Spleen (tissue), 11 donors: ENCODE results near the gene ACBD6. TPM values are rescaled to one million over a fixed set of nuclear protein-coding genes. Genes with fewer than 3 reads are reported as not detected.

Experiments
- DNase-seq: peaks from one replicate; pipeline ENCODE4 v3.0.0-alpha.2; 2020
- H3K27ac ChIP-seq, 8 donors: fragments of 200-600 bp; sonication (generic) in 7 of 8; 1 replicate in 4 of 8; 2 replicates in 4 of 8; pipeline versions ENCODE4 v1.5.0 to v1.8.0; 2016 to 2021; ENCODE audit warnings: inconsistent platforms in 4 of 8, mild to moderate bottlenecking in 4 of 8, moderate library complexity in 1 of 8
- H3K27me3 ChIP-seq, 7 donors: fragments of 200-600 bp; sonication (generic) in 6 of 7; replicated peaks in 1 of 7; 1 replicate in 4 of 7; 2 replicates in 3 of 7; pipeline versions ENCODE4 v1.5.0 to v1.8.0; 2016 to 2021; ENCODE audit warnings: inconsistent platforms in 3 of 7, mild to moderate bottlenecking in 1 of 7
- H3K36me3 ChIP-seq, 6 donors: fragments of 200-600 bp; sonication (generic) in 5 of 6; 1 replicate in 4 of 6; 2 replicates in 2 of 6; pipeline versions ENCODE4 v1.5.0 to v1.8.0; 2016 to 2021; ENCODE audit warnings: inconsistent platforms in 2 of 6
- H3K4me1 ChIP-seq, 6 donors: fragments of 200-600 bp; sonication (generic) in 5 of 6; 1 replicate in 3 of 6; 2 replicates in 3 of 6; pipeline versions ENCODE4 v1.5.0 to v1.8.0; 2016 to 2021; ENCODE audit warnings: inconsistent platforms in 3 of 6
- H3K4me3 ChIP-seq, 8 donors: fragments of 200-600 bp; sonication (generic) in 7 of 8; 1 replicate in 4 of 8; 2 replicates in 4 of 8; pipeline versions ENCODE4 v1.5.0 to v1.8.0; 2016 to 2021; ENCODE audit warnings: inconsistent platforms in 4 of 8, mild to moderate bottlenecking in 4 of 8, moderate library complexity in 2 of 8
- H3K9me3 ChIP-seq, 8 donors: fragments of 200-600 bp; sonication (generic) in 7 of 8; 1 replicate in 4 of 8; 2 replicates in 4 of 8; pipeline versions ENCODE4 v1.5.0 to v1.8.0; 2016 to 2021; ENCODE audit warnings: inconsistent platforms in 4 of 8
- POLR2A ChIP-seq, 3 donors: fragments of 450-650 bp; IDR thresholded peaks; one replicate each; pipeline ENCODE4 v1.5.1; 2017; ENCODE audit warnings: antibody characterized with exemption in 3 of 3, mild to moderate bottlenecking in 1 of 3
- POLR2AphosphoS5 ChIP-seq, 3 donors: sonication (generic); formaldehyde crosslinking; IDR thresholded peaks; one replicate each; pipeline ENCODE4 v1.5.1; 2017; ENCODE audit warnings: antibody characterized with exemption in 3 of 3
- WGBS, 5 donors: extraction: QIAGEN DNeasy Blood & Tissue Kit in 3 of 5; methylation state at CpG; one replicate each; pipeline versions ENCODE4 v1.1.5 to v1.1.7; 2013 to 2018; 5-methylcytosine and 5-hydroxymethylcytosine counted together
- intact Hi-C: fragments of 100-400 bp; cut with DNase I; formaldehyde crosslinking; loops from one replicate; pipeline ENCODE4 v1.15.0; 2023; ENCODE audit warnings: low total_unique reads
- polyA plus RNA-seq, 3 donors: library from polyadenylated mRNA; stranded (reverse); fragments of 200-250 nt; gene quantifications; one replicate each; pipeline ENCODE4 v1.2.1, GENCODE V29; 2013
- total RNA-seq, 7 donors: library from RNA; depleted of rRNA in 3 of 7; stranded (reverse); fragments of >200 nt in 3 of 7; fragmentation: NEBNext Ultra II Directional in 4 of 7; extraction: Animal tissue kit (Norgen Biotek cat#: 25700) in 4 of 7; gene quantifications; one replicate each; pipeline versions ENCODE4 v1.1.0 to v1.2.1, GENCODE V29; 2016 to 2021
- TF ChIP-seq, protein P1 (sequence below), 11 experiments: fragments of 200-600 bp in 7 of 11; fragments of 450-650 bp in 4 of 11; sonication (generic) in 4 of 11; IDR thresholded peaks in 8 of 11; conservative IDR thresholded peaks in 3 of 11; 1 replicate in 7 of 11; 2 replicates in 4 of 11; pipeline versions ENCODE4 v1.4.0 to v1.8.0; 2016 to 2021; ENCODE audit warnings: antibody characterized with exemption in 11 of 11, inconsistent platforms in 4 of 11, mild to moderate bottlenecking in 1 of 11
- donor health status: healthy with polysubstance abuse.
- donor health status: DM: no; HTN: no; CAD: no; lungs with moderate emphysema.
- donor health status: DM: no; HTN: no; CAD: no.
- donor health status: Bipolar disorder and iron deficiency.
- donor health status: healthy.
- donor health status: DM: no; HTN: no; CAD: no.
- donor health status: DM: yes; HTN: yes; CAD: no.

ACBD6 gene
- total and polyA plus RNA-seq, 10 donors = 27.2 to 62.9 (median 38.3) TPM

DNA sequence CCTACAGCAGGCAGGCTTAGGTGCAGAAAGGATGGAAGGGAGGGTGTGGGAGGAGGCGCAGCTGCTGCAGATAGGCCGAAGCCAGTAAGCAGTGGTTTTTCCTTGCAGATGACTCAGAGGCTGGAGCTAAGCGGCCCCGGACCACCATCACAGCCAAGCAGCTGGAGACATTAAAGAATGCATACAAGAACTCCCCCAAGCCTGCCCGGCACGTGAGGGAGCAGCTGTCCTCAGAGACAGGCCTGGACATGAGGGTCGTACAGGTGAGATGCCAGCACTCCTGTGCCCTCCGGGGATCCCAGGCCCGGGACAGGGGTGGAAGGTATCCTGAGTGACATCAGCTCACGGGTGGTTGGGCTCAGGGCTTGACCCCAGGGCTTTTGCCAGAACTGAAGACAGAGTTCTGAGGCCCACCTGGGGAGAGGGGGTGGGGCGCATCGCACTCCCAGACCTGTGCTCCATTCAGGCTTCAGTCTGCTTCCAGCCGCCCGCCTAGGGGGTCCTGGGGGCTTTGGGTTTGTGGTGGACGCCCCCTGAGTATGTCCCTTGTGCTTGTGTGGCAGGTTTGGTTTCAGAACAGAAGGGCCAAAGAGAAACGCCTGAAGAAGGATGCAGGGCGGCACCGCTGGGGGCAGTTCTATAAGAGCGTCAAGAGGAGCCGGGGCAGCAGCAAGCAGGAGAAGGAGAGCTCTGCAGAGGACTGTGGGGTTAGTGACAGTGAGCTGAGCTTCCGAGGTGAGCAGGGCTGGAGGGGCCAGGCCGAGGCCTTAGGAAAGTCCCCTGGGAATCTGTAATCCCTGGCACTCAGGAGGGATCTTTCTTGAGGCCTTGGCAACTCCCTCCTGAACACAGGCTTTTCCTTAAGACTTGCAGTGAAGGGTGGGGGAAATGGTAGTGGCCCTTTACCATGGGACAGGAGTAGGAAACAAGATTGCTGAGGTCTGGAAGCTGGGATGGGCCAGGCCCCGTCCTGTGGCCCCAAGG, 230.8 kb downstream of the ACBD6 start:
- intact Hi-C loops = no loop called here
- no peak for DNase-seq
- H3K4me3 ChIP-seq = no peak overlapping the region
- TF ChIP-seq POLR2AphosphoS5 (IDR thresholded peaks at IDR 0.05) (no peak), POLR2A (IDR thresholded peaks at IDR 0.05) (no peak)
- TF ChIP-seq, protein P1, sequence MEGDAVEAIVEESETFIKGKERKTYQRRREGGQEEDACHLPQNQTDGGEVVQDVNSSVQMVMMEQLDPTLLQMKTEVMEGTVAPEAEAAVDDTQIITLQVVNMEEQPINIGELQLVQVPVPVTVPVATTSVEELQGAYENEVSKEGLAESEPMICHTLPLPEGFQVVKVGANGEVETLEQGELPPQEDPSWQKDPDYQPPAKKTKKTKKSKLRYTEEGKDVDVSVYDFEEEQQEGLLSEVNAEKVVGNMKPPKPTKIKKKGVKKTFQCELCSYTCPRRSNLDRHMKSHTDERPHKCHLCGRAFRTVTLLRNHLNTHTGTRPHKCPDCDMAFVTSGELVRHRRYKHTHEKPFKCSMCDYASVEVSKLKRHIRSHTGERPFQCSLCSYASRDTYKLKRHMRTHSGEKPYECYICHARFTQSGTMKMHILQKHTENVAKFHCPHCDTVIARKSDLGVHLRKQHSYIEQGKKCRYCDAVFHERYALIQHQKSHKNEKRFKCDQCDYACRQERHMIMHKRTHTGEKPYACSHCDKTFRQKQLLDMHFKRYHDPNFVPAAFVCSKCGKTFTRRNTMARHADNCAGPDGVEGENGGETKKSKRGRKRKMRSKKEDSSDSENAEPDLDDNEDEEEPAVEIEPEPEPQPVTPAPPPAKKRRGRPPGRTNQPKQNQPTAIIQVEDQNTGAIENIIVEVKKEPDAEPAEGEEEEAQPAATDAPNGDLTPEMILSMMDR (IDR thresholded peaks at IDR 0.05 in 8 of 11, conservative IDR thresholded peaks at IDR 0.05 in 3 of 11) = no peak
- peaks cover 0 to 47% (median 3%) of the 10 kb centered on the region in 6 donors for H3K36me3 ChIP-seq
- no peaks in the 10 kb centered on the region for H3K4me1 ChIP-seq
- WGBS, 5 donors = 88 to 91% (median 89%) methylated on average over 20 to 23 of the region's 23 CpGs
- no peaks in the 10 kb centered on the region for H3K27me3 ChIP-seq
- H3K27ac ChIP-seq = no peak overlapping the region
- H3K9me3 ChIP-seq = no peaks in the 10 kb centered on the region

DNA sequence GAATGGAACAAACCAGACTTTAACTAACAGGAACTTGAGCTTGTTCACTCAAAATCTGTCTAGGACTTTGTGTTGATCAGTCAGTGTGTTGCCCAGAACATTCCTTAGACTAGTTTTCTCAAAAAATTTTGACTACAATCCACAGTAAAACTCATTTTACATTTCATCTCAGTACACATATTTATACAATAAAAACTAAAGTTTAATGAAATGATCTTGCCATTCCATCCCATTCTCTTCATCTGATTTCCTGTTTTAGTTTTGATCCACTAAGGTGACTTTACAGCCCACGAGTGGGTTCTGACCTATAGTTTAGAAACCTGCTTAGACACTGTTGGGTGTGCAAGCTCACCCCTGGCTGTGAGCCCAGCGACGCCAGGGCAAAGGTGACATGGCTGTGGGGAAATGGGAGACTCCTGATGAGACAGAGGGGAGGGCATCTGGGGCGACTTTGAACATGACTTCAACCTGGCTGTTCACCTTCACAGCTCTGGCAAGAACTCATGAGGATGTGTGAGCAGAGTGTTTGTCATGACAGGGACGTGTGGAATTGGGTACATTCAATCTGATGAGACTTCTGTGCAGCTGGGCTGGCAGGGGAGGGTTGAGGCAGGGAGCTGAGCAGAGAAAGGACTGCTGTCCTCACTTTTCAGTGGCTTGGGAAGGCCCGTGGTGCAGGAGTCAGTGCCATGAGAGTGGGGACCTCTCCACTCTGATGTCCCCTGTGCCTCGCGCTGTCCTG, 231.7 kb downstream of the ACBD6 start:
- H3K4me3 ChIP-seq = no peak overlapping the region
- no peaks in the 10 kb centered on the region for H3K4me1 ChIP-seq
- no peak for TF ChIP-seq POLR2A (IDR thresholded peaks at IDR 0.05)
- TF ChIP-seq, protein P1 (IDR thresholded peaks at IDR 0.05 in 8 of 11, conservative IDR thresholded peaks at IDR 0.05 in 3 of 11) = no peak
- no peak for TF ChIP-seq POLR2AphosphoS5 (IDR thresholded peaks at IDR 0.05)
- no peak overlapping the region for H3K27ac ChIP-seq
- DNase-seq = peak; percentile 50
- H3K36me3 ChIP-seq = peaks cover 0 to 41% (median 3%) of the 10 kb centered on the region in 6 donors
- H3K27me3 ChIP-seq = no peaks in the 10 kb centered on the region
- H3K9me3 ChIP-seq = no peaks in the 10 kb centered on the region
- WGBS, 5 donors = 83 to 94% (median 91%) methylated on average over 8 of the region's 8 CpGs
- intact Hi-C loops = no loop called here

DNA sequence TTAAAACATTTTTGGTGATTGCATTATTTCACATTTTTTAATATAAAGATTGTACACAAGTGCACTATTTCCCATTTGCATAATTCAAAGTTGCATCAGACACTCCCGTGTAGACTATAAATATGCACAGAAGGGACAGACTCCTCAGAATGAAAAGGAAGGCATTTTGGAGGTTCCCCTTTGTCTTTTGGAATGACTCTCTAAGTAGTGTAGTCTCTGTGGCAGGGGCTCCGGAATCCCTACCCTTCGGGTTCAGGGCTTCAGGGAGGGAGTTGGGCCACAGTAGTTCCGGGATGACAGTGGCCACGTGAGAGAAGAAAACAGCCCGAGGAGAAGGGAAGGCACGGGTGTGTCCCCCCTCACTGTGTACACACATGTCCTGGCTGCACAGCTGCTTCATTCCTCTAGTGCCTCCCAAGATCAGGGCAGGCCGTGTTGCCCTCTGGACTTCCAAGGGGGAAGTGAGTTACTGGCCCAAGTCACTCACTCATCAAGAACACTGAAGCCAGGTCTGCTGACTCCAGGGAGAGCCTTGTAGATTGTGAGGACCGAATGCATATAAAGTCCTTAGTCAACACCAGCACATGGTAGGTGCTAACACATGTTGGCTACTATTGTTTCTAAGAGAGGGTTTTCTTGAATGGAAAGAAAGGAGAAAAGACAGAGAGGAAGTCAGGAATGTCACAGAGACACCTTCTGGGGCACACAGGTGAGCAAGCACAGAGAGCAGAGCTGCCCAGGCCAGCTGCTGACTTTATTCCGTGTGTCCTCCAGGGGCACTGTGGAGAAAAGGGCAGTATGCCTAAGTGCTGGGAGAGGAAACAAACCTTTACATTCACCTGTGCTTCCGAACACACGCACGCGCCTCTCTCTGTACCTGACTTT, 232.5 kb downstream of the ACBD6 start:
- DNase-seq = peak; percentile 59
- peaks cover 0 to 33% (median 3%) of the 10 kb centered on the region in 6 donors for H3K36me3 ChIP-seq

More for the DNA sequence above, 232.5 kb downstream of the ACBD6 start:
- Histone ChIP-seq H3K4me3 (no peak overlapping the region), H3K27ac (no peak overlapping the region), H3K4me1 (no peaks in the 10 kb centered on the region), H3K27me3 (no peaks in the 10 kb centered on the region), H3K9me3 (no peaks in the 10 kb centered on the region)
- intact Hi-C loops = no loop called here
- WGBS, 5 donors = 77 to 85% (median 82%) methylated on average over 14 of the region's 14 CpGs
- TF ChIP-seq, protein P1 (IDR thresholded peaks at IDR 0.05 in 8 of 11, conservative IDR thresholded peaks at IDR 0.05 in 3 of 11) = no peak
- TF ChIP-seq POLR2AphosphoS5 (IDR thresholded peaks at IDR 0.05) (no peak), POLR2A (IDR thresholded peaks at IDR 0.05) (no peak)
